Karpas-422 (cell line): ENCODE results near the gene BMP7. TPM values are rescaled to one million over a fixed set of nuclear protein-coding genes. Genes with fewer than 3 reads are reported as not detected.

Experiments
- DNase-seq: peaks from one replicate; pipeline ENCODE4 v3.0.0-alpha.2; 2015
- H2AFZ ChIP-seq: fragments of 200-600 bp; sonication (generic); 2 replicates; pipeline ENCODE4 v1.6.1; 2014; ENCODE audit warnings: antibody characterized with exemption, low read length, mixed read lengths
- H3K27ac ChIP-seq: fragments of 200-600 bp; sonication (generic); 2 replicates; pipeline ENCODE4 v1.5.1; 2014; ENCODE audit warnings: mild to moderate bottlenecking, low read length, moderate library complexity
- H3K27me3 ChIP-seq: fragments of 200-600 bp; sonication (generic); 2 replicates; pipeline ENCODE4 v1.6.1; 2014; ENCODE audit warnings: low read length, mixed read lengths
- H3K36me3 ChIP-seq: fragments of 200-600 bp; sonication (generic); 2 replicates; pipeline ENCODE4 v1.6.1; 2014; ENCODE audit warnings: low read length, mixed read lengths; ENCODE audit not compliant: insufficient read depth
- H3K4me1 ChIP-seq: fragments of 200-600 bp; sonication (generic); 2 replicates; pipeline ENCODE4 v1.6.1; 2014; ENCODE audit warnings: mild to moderate bottlenecking, low read length, mixed read lengths
- H3K4me2 ChIP-seq: fragments of 200-600 bp; sonication (generic); 2 replicates; pipeline ENCODE4 v1.6.1; 2014; ENCODE audit warnings: low read length, low read depth, mild to moderate bottlenecking; ENCODE audit not compliant: poor library complexity, severe bottlenecking
- H3K4me3 ChIP-seq: fragments of 200-600 bp; sonication (generic); 2 replicates; pipeline ENCODE4 v1.5.1; 2014; ENCODE audit warnings: mild to moderate bottlenecking, antibody characterized with exemption, low read length, mixed read lengths
- H3K79me2 ChIP-seq: fragments of 200-600 bp; sonication (generic); 2 replicates; pipeline ENCODE4 v1.6.1; 2014; ENCODE audit warnings: mild to moderate bottlenecking, low read length, mixed read lengths
- H3K9ac ChIP-seq: fragments of 200-600 bp; sonication (generic); 2 replicates; pipeline ENCODE4 v1.6.0; 2014; ENCODE audit warnings: low read length
- H3K9me2 ChIP-seq: fragments of 200-600 bp; sonication (generic), shearing (Covaris generic); replicated peaks from 2 replicates; pipeline ENCODE4 v1.6.0; 2014; ENCODE audit warnings: mild to moderate bottlenecking, low read length, moderate library complexity; ENCODE audit not compliant: insufficient read depth
- H3K9me3 ChIP-seq: fragments of 300-700, 200-600 bp; sonication (generic); 2 replicates; pipeline ENCODE4 v1.6.1; 2014; ENCODE audit warnings: low read length, mixed read lengths
- H4K20me1 ChIP-seq: fragments of 200-600 bp; sonication (generic); 2 replicates; pipeline ENCODE4 v1.6.1; 2014; ENCODE audit warnings: mild to moderate bottlenecking, antibody characterized with exemption, low read length, low read depth; ENCODE audit not compliant: insufficient read depth
- total RNA-seq: library from RNA; depleted of rRNA; stranded (reverse); fragments of >200 nt; shearing (Covaris generic); gene quantifications from 2 replicates; pipeline ENCODE4 v1.2.3, GENCODE V29; 2014; ENCODE audit warnings: low replicate concordance

Gene BMP7
- total RNA-seq, 1 experiment from 2014 or later, result not detected

GRCh38 chr20:57177636-57178280 lies 88.7 kb downstream of the BMP7 start:
- Histone ChIP-seq H3K4me1 (no peaks in the 10 kb centered on the region), H3K27me3 (no peaks in the 10 kb centered on the region), H3K27ac (no peak overlapping the region), H3K4me2 (no peak overlapping the region), H4K20me1 (no peaks in the 10 kb centered on the region), H3K79me2 (no peaks in the 10 kb centered on the region), H3K9me3 (no peaks in the 10 kb centered on the region), H3K9ac (no peak overlapping the region), H3K9me2 (no peaks in the 10 kb centered on the region), H3K36me3 (no peaks in the 10 kb centered on the region), H2AFZ (no peak overlapping the region), H3K4me3 (no peak overlapping the region)
- no peak for DNase-seq

GRCh38 chr20:57176842-57177241 lies 89.6 kb downstream of the BMP7 start:
- H3K4me1 ChIP-seq, result no peaks in the 10 kb centered on the region
- H3K9me2 ChIP-seq, result no peaks in the 10 kb centered on the region
- no peaks in the 10 kb centered on the region for H4K20me1 ChIP-seq
- no peaks in the 10 kb centered on the region for H3K79me2 ChIP-seq
- no peak overlapping the region for H3K4me2 ChIP-seq
- no peak for DNase-seq
- no peaks in the 10 kb centered on the region for H3K9me3 ChIP-seq
- no peaks in the 10 kb centered on the region for H3K27me3 ChIP-seq
- H3K36me3 ChIP-seq, result no peaks in the 10 kb centered on the region
- H3K4me3 ChIP-seq, result no peak overlapping the region
- H3K9ac ChIP-seq, result no peak overlapping the region
- H2AFZ ChIP-seq, result no peak overlapping the region
- no peak overlapping the region for H3K27ac ChIP-seq

GRCh38 chr20:57175397-57176010 lies 90.9 kb downstream of the BMP7 start:
- DNase-seq, result no peak
- Histone ChIP-seq H4K20me1 (no peaks in the 10 kb centered on the region), H2AFZ (no peak overlapping the region), H3K4me2 (no peak overlapping the region), H3K9ac (no peak overlapping the region), H3K4me3 (no peak overlapping the region), H3K9me3 (no peaks in the 10 kb centered on the region), H3K79me2 (no peaks in the 10 kb centered on the region), H3K4me1 (no peaks in the 10 kb centered on the region), H3K36me3 (no peaks in the 10 kb centered on the region), H3K9me2 (no peaks in the 10 kb centered on the region), H3K27ac (no peak overlapping the region), H3K27me3 (no peaks in the 10 kb centered on the region)

GRCh38 chr20:57174737-57175136 lies 91.7 kb downstream of the BMP7 start:
- no peak overlapping the region for H2AFZ ChIP-seq
- H3K9ac ChIP-seq, result no peak overlapping the region
- no peak overlapping the region for H3K27ac ChIP-seq
- H3K9me3 ChIP-seq, result no peaks in the 10 kb centered on the region
- no peaks in the 10 kb centered on the region for H3K79me2 ChIP-seq
- no peaks in the 10 kb centered on the region for H3K4me1 ChIP-seq
- no peak overlapping the region for H3K4me3 ChIP-seq
- H3K27me3 ChIP-seq, result no peaks in the 10 kb centered on the region
- H3K4me2 ChIP-seq, result no peak overlapping the region
- no peaks in the 10 kb centered on the region for H4K20me1 ChIP-seq
- H3K9me2 ChIP-seq, result no peaks in the 10 kb centered on the region
- no peaks in the 10 kb centered on the region for H3K36me3 ChIP-seq
- DNase-seq, result no peak

DNA sequence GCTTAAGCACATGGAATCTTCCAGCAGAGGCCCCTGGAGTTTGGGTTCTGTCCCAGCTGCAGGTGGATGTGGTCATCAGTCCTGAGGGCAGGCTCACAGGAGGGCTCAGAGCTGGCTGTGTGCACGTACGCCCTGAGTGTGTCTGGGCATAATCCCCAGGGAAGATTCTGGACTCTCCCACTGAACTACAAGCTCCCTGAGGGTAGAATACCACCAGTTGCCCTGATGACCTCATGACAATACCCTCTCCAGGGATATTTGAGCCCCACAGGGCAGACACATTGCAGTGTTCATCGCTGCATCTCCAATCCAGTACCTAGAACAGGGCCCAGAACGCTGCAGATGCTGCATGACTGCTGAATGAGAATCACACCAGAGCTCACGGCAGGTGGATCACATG lies 92.5 kb downstream of the BMP7 start:
- Histone ChIP-seq H3K4me1 (no peaks in the 10 kb centered on the region), H2AFZ (no peak overlapping the region), H3K9me2 (no peaks in the 10 kb centered on the region), H3K4me3 (no peak overlapping the region), H3K4me2 (no peak overlapping the region), H3K36me3 (no peaks in the 10 kb centered on the region), H3K9me3 (no peaks in the 10 kb centered on the region), H3K27me3 (no peaks in the 10 kb centered on the region), H3K27ac (no peak overlapping the region), H3K9ac (no peak overlapping the region), H3K79me2 (no peaks in the 10 kb centered on the region), H4K20me1 (no peaks in the 10 kb centered on the region)
- DNase-seq, result no peak

DNA sequence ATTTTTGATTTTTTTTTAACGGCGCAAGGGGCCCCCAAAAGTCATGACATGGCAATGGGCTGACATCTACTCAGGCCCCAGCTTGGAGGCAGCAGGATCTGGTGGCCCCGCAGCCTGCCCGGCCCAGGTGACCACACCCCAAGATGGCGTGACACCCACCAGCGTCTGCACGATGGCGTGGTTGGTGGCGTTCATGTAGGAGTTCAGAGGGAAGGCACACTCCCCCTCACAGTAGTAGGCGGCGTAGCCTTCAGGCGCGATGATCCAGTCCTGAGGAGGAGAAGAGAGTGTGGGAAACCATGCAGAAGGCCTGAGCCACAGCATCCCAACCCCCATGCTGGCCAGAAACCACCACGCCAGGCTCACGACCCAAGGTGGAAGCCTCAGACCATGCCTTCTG lies 93.4 kb downstream of the BMP7 start:
- H3K4me3 ChIP-seq, result no peak overlapping the region
- H2AFZ ChIP-seq, result no peak overlapping the region
- no peaks in the 10 kb centered on the region for H3K9me2 ChIP-seq
- H3K79me2 ChIP-seq, result no peaks in the 10 kb centered on the region
- no peaks in the 10 kb centered on the region for H3K27me3 ChIP-seq
- H3K27ac ChIP-seq, result no peak overlapping the region
- no peaks in the 10 kb centered on the region for H4K20me1 ChIP-seq
- H3K9ac ChIP-seq, result no peak overlapping the region
- DNase-seq, result no peak
- no peaks in the 10 kb centered on the region for H3K36me3 ChIP-seq
- H3K4me2 ChIP-seq, result no peak overlapping the region
- no peaks in the 10 kb centered on the region for H3K9me3 ChIP-seq
- no peaks in the 10 kb centered on the region for H3K4me1 ChIP-seq

- Histone ChIP-seq H4K20me1 (no peaks in the 10 kb centered on the region), H3K79me2 (no peaks in the 10 kb centered on the region), H2AFZ (no peak overlapping the region), H3K4me3 (no peak overlapping the region), H3K4me1 (no peaks in the 10 kb centered on the region), H3K36me3 (no peaks in the 10 kb centered on the region), H3K9ac (no peak overlapping the region), H3K27ac (no peak overlapping the region), H3K27me3 (no peaks in the 10 kb centered on the region), H3K9me2 (no peaks in the 10 kb centered on the region), H3K4me2 (no peak overlapping the region), H3K9me3 (no peaks in the 10 kb centered on the region)
- no peak for DNase-seq
These were observed 96.1 kb downstream of the BMP7 start for GRCh38 chr20:57170343-57170742.

GRCh38 chr20:57169162-57169561 lies 97.3 kb downstream of the BMP7 start:
- H3K4me1 ChIP-seq, result no peaks in the 10 kb centered on the region
- no peaks in the 10 kb centered on the region for H3K9me3 ChIP-seq
- no peak overlapping the region for H3K4me2 ChIP-seq
- H3K36me3 ChIP-seq, result no peaks in the 10 kb centered on the region
- H2AFZ ChIP-seq, result no peak overlapping the region
- no peaks in the 10 kb centered on the region for H3K9me2 ChIP-seq
- DNase-seq, result no peak
- H3K9ac ChIP-seq, result no peak overlapping the region
- H3K4me3 ChIP-seq, result no peak overlapping the region
- H3K79me2 ChIP-seq, result no peaks in the 10 kb centered on the region
- H3K27ac ChIP-seq, result no peak overlapping the region
- H3K27me3 ChIP-seq, result no peaks in the 10 kb centered on the region
- H4K20me1 ChIP-seq, result no peaks in the 10 kb centered on the region
